ENCODE data around the gene NCOA1.
"Not testable (repeated sequence)": the region's sequence is repeated elsewhere in the genome, so short reads cannot be mapped to it uniquely, and the experiment has no call there.

Gene NCOA1

DNA sequence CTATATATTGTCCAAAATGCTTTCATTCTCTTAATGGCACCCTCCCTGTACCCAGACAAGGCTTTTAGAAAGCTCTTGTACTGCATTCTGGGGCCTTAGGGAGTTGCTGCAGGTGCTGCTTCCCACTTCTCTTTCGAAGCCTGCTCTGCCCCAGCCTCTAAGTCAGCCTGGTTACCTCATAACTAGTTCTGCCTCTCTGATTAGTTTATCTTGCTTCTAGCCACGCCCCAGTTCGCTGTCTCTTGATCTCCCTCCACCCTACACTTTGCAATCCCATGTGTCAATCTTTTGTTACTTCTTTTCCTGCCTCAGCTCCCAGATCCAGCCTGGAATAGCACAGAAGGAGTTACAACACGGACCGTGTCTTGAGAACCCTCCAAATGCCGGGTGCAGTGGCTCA is 13.8 kb upstream of the NCOA1 start:
- no peak for DNase-seq

DNA sequence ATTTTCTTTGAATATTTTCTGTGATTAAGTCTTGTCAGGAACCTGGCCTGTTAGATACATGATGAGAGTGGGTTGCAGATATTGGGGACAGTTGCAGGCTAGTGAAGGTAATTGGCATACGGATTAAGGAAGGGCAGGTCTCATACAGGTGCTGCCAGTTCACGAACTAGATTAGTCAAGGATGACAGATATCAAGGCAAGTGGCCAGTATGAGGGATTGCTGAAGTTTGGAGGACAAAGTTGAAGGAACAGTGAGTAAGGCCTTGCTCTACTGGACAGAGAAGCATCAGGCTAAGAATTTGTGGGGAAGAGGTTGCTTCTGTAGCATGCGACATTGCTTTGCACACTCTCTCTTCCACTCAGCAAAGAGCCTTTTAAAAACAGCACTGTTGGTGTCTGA is 12.8 kb upstream of the NCOA1 start:
- DNase-seq = no peak

DNA sequence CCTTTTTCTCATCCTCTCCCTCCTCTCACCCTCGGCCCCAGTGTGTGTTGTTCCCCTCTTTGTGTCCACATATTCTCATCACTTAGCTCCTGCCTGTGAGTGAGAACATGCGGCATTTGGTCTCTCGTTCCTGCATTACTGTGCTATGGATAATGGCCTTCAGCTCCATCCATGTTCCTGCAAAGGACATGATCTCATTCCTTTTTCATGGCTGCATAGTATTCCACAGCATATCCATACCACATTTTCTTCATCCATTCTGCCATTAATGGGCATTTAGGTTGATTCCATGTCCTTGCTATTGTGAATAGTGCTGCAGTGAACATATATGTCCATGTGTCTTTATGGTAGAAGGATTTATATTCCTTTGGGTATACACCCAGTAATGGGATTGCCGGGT is 10.8 kb upstream of the NCOA1 start:
- no peak for DNase-seq

DNA sequence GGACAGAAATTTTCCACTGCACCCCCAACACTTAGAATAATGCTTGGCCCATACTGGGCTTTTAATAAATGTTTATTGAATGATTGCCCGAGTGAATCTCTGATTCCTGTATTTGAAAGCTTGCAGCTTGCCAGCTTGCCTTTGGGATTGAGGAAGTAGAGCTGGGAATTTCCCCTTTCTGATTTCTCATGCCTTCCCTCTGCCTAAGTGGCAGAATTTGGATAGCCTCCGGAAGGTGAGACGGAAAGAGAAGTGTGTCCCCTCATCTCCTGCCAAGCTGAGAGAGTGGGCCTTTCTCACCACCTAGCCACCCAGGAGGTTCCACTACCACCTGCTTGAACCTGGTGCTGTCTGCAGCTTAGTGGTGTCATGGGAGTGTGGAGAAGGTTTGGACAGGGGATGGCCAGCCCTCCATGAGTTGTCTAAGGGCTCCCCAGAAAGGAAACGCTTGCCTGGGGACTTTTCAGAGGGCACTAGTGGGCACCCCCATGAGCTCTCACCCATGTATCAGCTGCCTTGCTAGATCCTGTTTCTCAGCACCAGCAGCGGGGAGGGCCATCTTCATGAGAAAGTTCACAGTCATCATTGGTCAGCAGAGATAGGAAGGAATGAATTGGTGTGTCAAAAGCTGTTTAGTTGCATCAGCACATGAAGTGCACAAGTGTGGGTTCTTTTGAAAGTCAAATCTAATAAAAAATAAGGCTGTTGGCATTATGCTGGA is 8.6 kb upstream of the NCOA1 start:
- DNase-seq = no peak

DNA sequence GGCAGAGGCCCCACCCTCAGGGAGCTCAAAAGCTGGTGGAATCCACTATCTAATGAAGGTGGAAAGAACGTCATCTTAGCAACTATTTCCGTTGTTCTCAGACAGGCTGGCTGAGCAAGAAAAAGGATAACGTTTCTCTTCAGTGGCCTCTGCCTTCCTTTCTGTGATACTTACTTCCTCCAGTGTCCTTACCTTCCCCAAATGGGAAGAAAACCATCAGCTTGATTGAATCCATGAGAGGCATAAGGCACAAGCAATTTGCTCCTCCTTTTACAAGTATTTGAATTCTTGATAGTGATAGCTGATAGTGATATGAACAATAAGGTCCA is 8.1 kb upstream of the NCOA1 start:
- DNase-seq = no peak

DNA sequence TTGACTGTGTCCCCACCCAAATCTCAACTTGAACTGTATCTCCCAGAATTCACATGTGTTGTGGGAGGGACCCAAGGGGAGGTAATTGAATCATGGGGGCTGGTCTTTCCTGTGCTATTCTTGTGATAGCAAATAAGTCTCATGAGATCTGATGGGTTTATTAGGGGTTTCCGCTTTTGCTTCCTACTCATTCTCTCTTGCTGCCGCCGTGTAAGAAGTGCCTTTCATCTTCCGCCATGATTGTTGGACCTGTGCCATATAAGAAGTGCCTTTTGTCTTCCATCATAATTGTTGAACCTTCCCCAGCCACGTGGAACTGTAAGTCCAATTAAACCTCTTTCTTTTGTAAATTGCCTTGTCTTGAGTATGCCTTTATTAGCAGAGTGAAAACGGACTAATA is 6.4 kb upstream of the NCOA1 start:
- DNase-seq = not testable (repeated sequence)

DNA sequence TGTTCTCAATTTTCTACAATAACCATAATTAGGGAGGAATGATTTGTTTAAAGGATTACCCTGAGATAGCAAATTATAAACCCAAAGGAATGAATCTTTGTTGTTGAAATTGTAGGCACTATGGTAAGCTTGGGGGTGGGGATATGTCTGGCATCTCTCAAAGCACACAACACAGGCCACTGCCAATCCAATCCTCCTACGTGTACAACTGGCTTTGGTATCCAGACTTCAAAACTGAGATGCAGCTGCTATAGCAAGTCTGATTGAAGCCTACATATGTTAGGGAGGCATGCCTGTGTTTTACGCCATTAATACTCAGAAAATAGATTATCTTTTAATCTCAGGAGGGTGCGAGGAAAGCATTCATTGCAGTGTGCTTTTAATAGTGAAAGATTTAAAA is 5.9 kb upstream of the NCOA1 start:
- DNase-seq = no peak

DNA sequence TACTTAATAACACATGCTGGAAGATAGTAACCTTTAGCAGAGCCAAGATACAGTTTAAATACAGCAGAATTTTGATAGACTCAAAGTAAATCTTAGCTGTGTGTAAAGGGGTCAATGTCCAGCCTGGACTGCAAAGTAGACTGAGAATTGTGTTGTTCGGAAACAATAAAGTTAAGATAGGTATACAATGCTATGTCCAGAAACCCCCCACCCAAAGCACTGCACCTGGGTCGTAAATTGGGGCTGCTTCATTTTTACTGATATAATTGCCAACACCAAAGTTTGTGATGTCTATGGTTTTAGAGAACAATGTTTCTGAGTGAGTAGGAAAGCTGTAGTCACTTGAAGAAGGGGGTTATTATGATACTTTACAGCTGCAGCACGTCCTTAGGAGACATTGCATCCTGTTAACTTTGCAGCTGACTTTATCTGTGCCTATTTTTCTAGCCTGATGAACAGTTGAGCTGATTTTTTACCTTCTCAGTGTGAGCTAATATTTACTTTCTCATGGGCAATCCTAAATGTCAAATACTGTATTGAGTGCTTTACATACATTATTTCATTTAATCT is 4.3 kb upstream of the NCOA1 start:
- DNase-seq = no peak

DNA sequence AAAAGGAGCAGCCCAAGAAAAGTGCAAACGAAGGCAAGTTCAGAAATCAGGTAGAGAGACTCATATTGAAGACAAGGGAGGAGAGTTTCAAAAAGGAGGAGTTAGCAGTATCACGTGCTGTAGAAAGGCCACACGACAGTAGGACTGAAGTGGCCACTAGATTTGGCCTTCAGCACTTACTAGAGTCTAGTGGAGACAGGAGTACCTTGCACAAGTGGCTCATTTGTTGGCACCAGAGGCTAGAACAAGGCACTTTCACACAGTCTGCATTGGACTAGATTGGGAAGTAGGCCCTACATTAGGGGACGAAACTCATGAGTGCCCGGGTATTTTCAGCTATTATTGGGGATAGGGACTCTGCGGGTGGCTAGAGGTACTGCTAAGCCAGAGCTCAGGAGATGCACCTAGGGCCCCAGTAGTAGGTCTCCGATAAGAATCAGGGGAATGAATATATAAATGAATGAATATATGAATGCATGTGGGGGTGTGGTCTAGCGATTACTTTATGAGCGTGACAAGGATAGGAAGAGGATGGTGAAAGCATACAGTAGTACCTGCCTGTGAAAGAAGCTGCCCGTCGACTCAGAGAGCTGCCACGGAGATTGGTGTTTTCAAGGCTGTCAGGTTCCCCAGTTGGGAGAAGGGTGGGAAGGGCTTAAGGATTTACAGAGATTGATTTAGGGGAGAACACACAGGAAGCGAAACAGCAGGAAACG is 1.4 kb upstream of the NCOA1 start:
- no peak for DNase-seq

DNA sequence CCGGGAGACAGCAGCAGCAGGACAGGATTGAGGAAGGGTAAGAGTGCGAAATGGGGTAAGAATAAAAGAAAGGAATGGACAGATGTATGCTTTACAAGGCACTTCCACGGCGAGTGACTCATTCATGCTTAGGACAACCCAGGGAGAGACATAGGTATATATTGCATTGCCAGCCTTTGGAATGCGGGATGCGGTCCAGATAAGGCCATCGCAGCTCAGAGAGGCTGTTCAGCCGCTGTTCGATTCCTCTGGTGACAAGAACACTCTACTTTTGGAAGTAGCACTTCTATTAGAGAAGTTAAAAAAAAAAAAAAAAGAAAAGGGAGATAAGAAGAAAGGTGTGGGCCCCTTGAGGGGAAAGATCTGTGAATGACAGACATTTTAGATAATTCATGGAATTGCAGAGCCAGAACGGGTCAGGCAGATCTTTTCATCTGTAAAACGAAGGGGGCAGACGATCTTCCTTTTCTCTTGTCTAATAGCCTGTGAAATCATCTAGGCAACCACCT is 819 bp upstream of the NCOA1 start:
- no peak for DNase-seq

DNA sequence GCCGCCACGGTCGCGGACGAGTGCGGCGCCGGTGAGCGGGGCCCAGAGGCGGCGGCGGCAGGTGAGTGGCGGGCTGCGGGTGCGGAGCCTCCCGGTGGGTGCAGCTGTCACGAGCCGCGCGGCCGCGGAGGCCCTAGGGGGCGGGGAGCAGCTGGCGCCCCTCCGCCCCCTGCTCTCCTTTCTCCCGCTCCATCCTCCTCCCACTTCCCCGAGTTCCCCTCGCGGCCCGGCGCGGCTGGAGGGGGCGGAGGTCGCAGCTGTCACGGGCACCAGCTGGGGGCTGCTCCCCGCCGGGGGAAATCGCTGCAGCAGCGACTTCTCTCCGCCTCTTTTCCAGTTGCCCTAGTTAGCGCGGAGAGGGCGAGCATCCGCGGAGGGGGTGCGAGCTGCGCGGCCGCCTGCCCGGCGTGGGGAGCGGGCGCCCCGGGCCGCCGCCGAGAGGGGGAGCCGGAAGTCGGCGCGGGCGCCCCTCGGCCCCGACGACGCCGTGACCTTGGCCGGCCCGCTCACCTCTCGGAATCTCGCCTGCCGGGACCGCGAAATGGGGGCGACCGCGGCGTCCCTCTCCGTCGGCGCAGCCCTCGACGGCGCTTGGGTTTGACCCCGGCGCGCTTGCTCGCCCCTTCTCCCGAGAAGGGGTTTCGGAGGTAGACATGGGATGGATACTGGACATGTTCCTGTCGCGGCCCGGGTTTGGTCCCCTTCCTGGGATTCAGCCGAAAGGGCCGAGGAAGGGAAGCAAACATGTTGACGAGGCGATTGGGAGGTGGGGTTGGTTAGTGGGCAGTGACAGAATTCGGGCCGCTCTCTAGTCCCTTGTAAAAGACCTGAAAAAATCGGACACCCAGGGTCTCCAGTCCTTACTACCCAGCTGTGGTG is 727 bp downstream of the NCOA1 start:
- DNase-seq = no peak

DNA sequence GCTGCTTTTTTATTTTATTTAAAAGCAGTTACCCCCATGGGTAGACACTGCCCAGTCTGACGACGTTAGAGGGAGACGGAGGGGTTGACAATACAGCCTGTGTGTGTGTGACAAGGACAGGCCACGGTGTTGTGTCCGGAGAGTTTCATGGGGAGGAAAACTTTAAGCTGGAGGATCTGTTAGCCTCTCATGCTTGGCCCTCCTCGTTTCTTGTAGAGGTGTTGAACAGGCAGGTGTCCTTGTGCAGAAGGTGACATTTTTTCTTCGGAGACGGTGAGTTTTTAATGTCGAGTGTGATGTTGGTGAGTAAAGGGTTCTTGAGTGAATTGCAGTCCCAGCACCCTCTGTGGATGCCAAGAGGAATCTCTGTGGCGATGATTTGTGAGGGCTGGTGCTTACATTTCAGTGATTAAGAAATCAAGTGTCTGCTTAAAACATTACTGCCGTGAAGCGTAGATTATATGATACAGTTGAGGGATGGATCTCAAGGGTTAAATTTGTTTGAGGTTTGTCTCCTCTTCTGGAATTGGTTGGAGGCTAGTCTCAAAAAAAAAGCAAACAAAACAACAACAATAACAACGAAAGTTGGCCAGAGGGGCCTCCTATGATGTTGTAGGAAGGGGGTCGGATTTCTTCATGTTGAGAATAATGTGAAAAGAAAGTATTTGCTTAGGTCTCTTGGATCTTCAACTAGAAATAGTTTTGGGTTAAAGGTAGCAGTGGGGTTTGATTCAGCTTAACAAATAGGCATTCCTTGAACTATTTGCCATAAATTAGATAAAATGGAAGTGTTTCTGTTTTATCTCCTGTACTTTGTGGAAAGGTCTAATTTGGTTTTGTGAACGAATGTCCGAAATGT is 1.6 kb downstream of the NCOA1 start:
- no peak for DNase-seq

DNA sequence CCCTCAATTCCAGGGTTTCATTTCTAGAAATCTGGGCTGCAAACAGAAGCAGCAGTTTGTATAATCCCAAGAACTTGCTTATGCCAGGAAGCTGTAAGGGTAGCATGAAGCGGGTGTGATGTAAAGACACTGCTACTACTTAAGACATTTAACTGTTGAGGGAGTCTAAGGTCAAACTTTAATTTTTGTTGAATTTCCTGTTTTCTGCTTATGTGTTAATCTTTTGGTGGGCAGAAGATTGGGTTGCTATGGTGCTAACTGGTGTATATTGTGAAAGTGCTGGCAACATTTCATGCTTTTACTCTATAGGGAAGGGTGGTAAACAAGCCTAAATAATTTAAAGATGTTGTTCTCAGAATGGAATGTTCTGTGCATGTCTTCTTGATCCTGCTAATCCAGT is 2.7 kb downstream of the NCOA1 start:
- no peak for DNase-seq

DNA sequence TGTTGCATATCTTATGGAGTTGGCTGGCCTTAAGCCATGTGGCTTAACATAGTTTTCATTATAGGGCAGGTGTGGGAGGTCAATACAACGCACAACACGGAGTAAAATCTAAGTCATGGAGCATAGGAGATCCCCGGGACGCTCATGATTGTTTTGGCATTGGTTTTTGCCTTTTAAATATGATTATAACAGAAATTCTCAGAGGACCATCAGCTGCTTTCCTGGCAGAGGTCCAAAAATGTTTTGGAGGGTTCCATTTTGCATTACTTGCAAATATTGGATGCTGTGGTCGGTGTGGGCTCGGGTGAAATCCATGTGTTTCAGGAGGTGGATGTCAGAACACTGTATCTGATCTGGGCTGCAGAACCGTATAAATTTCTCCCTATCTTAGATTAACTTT is 3.4 kb downstream of the NCOA1 start:
- DNase-seq = no peak

DNA sequence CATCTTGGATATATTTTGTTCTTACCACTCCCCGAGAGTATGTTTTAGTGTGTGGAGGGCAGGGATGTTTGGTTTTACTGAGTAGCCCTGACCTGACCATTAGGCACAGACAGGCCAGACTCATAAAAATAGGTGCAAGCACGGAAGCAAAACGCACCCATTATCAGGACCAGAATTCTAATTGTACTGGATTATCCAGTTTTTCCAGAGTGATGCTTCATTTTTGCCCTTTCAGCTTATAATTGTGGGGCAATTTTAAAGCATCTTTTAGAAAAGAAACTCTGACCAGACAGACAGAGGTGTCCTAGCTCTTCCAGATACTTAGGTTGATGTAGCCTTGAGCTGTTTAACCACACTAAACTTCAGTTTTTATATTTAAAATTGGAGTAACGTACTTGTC is 4.4 kb downstream of the NCOA1 start:
- no peak for DNase-seq

DNA sequence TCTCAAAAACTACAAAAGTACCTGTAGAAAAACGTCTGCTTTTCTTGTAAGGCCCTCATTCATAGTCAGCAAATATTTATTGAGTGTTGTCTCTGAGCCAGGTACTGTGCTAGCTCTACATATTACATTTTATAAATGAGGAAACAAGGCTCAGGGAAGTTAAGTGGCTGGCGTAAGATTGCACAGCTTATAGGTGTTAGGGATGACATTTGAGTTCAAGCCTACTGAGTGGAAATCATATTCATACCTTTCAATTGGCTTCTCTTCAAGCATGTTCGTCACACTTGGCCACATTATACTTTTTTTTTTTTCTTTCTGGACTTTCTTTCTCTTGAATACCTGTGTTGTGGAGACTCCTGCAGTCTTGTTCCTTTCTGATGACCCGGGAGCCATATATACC is 5.9 kb downstream of the NCOA1 start:
- no peak for DNase-seq

DNA sequence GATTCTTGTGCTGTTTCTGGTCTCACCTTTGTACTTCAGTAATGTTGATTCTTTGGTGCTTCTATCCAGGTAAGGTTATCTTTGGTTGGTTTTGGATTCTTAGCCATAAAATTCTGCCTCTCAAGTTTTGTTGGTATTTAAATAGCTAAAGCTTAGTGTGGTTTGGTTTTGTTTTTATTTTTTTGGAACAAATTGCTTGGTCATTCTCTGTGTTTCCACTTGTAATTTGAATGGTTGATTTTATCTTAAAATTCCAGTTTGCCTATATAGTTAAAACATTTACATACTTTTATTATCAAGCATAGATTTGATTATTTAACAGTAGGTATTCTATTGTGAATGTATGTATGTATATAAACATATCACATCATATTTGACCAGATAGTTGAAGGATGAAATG is 6.6 kb downstream of the NCOA1 start:
- no peak for DNase-seq

DNA sequence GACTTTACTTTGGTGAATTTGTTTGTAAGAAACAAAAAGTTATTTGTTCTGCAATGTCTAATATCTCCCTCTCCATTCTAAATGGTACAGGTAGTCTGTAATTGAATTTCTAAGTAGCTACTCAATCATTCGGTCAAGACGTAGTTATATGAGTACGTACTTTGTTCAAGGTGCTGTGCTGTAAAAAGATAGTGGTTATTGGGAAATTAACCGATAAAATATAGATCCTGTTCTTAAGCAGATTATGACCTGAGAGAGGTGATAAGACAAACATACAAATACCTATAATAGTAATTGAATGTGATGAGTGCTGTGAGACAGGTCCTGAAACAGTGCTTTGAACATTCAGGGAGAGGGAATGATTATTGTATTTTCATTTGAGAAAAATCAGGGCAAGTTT is 7.1 kb downstream of the NCOA1 start:
- DNase-seq = no peak

DNA sequence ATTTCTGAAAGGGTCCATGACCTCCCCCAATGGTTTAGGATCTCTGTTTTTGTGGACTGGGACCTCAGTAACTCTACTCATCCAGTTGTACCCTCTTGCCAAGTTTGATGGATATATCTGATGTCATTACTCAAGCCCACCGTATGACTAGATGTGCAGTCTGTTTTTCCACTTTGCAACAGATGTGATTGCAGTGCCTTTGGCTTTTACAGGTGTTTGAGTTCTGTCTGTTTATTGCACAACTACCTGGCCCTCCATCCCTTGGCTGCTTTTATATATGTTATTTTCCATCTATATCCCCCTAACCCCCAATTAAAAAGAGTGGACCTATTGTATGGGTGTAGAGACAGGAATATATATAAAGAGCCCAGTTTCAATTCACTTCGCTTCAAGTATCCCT is 10.8 kb downstream of the NCOA1 start:
- no peak for DNase-seq

DNA sequence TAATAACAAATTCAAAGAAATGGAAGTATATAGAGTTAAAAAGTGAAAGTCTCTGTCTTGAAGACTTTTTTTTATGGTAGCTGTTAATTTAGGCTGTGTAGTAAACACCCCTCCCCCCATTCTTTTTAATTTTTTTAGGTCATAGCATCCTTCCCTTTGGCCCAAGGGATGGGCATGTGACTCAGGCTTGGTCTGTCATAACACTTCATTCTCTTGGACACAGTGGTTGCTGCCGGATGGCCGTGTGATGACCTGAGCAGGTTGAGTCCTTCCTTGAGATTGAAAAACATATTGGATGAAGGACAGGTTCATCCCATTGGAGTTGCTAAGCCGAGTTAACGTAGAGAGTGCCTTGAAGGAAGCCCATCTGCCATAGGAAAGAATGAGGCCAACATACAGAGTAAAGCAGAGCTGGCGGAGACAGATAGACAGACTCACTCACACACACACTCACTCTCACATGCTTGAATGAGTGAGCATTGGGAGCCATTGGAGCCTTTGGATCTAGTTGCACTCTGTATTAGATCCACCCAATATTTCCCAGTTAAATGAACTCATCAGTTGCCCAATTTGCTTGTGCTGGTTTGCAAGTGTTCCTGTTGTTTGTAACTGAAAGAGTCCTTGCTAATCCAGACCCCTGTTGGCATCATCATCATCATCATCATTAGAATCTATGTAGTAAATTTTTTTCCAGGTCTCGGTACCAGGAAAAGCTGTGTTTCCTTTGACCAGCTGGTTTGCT is 14.7 kb downstream of the NCOA1 start:
- DNase-seq = no peak

DNA sequence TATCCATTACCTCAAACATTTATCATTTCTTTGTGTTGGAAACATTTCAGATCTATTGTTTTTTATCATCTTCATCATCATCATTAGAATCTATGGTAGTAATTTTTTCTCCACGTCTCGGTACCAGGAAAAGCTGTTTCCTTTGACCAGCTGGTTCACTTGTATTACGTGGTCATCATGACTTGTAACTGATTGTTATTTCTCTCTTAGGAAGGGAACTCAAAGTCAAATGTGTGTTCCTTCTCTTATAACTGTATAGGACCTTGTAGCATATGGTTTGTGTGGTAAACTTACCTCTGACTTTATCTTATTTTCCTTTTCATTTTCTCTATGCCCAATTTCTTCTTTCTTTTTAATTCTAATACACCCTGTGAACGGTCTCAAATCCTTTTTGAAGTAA is 16.5 kb downstream of the NCOA1 start:
- DNase-seq = no peak

DNA sequence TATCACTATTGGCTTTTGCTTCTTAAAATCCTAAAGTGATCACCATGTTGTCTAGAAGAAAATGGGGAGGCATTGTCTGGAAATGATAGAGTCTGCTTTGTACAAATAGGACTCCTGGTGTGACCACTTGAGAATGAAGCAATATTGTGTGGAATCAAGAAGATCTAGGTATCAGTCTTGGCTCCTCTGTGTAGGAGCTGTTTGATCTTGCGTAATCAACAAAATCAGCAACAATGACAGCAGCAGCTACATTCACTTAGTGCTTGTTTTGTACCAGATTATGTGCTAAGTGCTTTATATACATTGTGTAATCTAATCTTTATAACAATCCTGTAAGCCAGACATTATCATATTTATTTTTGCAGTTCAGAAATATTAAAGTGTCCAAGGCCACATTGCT is 17.8 kb downstream of the NCOA1 start:
- DNase-seq = no peak

Data from KG1 (cell line).